H1 (cell line): ENCODE measurements around the gene CEL. TPM values are rescaled to one million over a fixed set of nuclear protein-coding genes. Genes with fewer than 3 reads are reported as not detected.

Experiments used
- polyA plus RNA-seq, 7 experiments: library from polyadenylated mRNA; depleted of rRNA in 3 of 7; stranded (reverse) in 5 of 7; unstranded in 2 of 7; fragments of >200 nt in 5 of 7; fragments of 200-250 nt in 2 of 7; gene quantifications; 1 replicate in 5 of 7; 2 replicates in 1 of 7; 4 replicates in 1 of 7; pipeline versions ENCODE4 v1.2.1 to v1.2.3, GENCODE V29; 2011 to 2013; ENCODE audit warnings: missing spikeins in 2 of 7, mixed read lengths in 2 of 7
- total RNA-seq: library from RNA; stranded (reverse); fragmentation: NEBNext Ultra II Directional; extraction: Animal tissue kit (Norgen Biotek cat#: 25700); gene quantifications from 2 replicates; pipeline ENCODE4 v1.2.1, GENCODE V29; 2021
- TF ChIP-seq, protein P1 (sequence below): fragments of 300-600 bp; sonication (generic); IDR thresholded peaks from 2 replicates; pipeline ENCODE4 v1.7.1; 2012; ENCODE audit warnings: low read length, moderate library complexity, mild to moderate bottlenecking, inconsistent platforms; ENCODE audit not compliant: insufficient replicate concordance

CEL gene
- total and polyA plus RNA-seq, 2 of the 8 experiments (the other 6 are each of a cell fraction or from before 2014, with no cell fraction given): 1.8 to 3.4 TPM

- TF ChIP-seq, protein P1, sequence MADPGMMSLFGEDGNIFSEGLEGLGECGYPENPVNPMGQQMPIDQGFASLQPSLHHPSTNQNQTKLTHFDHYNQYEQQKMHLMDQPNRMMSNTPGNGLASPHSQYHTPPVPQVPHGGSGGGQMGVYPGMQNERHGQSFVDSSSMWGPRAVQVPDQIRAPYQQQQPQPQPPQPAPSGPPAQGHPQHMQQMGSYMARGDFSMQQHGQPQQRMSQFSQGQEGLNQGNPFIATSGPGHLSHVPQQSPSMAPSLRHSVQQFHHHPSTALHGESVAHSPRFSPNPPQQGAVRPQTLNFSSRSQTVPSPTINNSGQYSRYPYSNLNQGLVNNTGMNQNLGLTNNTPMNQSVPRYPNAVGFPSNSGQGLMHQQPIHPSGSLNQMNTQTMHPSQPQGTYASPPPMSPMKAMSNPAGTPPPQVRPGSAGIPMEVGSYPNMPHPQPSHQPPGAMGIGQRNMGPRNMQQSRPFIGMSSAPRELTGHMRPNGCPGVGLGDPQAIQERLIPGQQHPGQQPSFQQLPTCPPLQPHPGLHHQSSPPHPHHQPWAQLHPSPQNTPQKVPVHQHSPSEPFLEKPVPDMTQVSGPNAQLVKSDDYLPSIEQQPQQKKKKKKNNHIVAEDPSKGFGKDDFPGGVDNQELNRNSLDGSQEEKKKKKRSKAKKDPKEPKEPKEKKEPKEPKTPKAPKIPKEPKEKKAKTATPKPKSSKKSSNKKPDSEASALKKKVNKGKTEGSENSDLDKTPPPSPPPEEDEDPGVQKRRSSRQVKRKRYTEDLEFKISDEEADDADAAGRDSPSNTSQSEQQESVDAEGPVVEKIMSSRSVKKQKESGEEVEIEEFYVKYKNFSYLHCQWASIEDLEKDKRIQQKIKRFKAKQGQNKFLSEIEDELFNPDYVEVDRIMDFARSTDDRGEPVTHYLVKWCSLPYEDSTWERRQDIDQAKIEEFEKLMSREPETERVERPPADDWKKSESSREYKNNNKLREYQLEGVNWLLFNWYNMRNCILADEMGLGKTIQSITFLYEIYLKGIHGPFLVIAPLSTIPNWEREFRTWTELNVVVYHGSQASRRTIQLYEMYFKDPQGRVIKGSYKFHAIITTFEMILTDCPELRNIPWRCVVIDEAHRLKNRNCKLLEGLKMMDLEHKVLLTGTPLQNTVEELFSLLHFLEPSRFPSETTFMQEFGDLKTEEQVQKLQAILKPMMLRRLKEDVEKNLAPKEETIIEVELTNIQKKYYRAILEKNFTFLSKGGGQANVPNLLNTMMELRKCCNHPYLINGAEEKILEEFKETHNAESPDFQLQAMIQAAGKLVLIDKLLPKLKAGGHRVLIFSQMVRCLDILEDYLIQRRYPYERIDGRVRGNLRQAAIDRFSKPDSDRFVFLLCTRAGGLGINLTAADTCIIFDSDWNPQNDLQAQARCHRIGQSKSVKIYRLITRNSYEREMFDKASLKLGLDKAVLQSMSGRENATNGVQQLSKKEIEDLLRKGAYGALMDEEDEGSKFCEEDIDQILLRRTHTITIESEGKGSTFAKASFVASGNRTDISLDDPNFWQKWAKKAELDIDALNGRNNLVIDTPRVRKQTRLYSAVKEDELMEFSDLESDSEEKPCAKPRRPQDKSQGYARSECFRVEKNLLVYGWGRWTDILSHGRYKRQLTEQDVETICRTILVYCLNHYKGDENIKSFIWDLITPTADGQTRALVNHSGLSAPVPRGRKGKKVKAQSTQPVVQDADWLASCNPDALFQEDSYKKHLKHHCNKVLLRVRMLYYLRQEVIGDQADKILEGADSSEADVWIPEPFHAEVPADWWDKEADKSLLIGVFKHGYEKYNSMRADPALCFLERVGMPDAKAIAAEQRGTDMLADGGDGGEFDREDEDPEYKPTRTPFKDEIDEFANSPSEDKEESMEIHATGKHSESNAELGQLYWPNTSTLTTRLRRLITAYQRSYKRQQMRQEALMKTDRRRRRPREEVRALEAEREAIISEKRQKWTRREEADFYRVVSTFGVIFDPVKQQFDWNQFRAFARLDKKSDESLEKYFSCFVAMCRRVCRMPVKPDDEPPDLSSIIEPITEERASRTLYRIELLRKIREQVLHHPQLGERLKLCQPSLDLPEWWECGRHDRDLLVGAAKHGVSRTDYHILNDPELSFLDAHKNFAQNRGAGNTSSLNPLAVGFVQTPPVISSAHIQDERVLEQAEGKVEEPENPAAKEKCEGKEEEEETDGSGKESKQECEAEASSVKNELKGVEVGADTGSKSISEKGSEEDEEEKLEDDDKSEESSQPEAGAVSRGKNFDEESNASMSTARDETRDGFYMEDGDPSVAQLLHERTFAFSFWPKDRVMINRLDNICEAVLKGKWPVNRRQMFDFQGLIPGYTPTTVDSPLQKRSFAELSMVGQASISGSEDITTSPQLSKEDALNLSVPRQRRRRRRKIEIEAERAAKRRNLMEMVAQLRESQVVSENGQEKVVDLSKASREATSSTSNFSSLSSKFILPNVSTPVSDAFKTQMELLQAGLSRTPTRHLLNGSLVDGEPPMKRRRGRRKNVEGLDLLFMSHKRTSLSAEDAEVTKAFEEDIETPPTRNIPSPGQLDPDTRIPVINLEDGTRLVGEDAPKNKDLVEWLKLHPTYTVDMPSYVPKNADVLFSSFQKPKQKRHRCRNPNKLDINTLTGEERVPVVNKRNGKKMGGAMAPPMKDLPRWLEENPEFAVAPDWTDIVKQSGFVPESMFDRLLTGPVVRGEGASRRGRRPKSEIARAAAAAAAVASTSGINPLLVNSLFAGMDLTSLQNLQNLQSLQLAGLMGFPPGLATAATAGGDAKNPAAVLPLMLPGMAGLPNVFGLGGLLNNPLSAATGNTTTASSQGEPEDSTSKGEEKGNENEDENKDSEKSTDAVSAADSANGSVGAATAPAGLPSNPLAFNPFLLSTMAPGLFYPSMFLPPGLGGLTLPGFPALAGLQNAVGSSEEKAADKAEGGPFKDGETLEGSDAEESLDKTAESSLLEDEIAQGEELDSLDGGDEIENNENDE: no peak
Observed at GRCh38 chr9:133114886-133115603, 53.3 kb downstream of the CEL start (continued).
